ENCODE data around the gene FIBIN. TPM values are rescaled to one million over a fixed set of nuclear protein-coding genes. Genes with fewer than 3 reads are reported as not detected.
A peak's percentile ranks its signal among the peaks of the same experiment; 100 is the strongest.

The FIBIN gene
- total and polyA plus RNA-seq, 4 donors = 56.3 to 169 (median 75.4) TPM

DNA sequence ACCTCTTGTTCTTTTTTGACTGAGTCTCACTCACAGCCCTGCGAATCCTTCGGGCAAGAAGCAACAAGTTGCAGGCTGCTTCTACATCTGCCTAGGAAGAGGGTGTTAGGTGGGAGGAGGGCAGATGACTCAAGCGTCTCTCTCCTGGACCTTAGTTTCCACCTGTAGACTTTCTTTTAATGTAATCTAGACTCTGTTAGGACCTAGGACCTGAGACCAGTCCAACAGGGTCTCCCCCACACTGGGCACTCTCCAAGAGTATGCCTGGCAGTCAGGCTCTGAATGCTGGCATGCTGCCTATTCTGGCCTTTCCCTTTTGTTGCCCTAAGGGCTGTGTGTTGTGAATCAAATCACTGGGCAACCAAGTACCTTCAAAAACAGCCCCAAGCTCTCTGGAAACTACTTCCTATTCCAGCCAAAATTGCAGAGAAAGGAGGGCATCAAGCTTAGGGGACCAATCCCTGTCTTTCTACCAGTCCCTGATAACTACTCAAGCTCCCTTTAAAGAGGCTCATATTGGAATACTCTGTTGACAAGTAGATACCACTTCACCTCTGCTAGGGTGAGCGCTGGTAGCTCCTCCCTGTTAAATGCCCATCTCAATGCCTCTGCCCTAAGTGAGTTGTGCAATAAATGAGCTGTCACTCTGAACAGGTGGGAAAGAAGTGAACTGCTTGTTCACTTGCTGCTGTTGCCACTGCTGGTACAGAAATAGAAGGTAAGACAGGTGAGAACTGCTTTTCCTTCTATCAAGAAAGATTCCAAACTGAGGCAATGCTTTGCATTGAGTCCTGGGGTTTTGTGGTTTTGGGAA is 46.6 kb downstream of the FIBIN start, which contains the start of gene BBOX1:
TSS of gene BBOX1 (plus strand) at position 514 of the 814 bp plus-strand sequence. CDS start 14,616 bp downstream, outside the sequence.
- DNase-seq = peak in 1 of 2 donors; percentile 63
- H3K27ac ChIP-seq (ENCODE audit: low read depth in 1 of 2, low read length in 2 of 2) = peak within 1 kb of the TSS in 1 of 2 donors; percentile 4
- 36 to 39% methylated on average over 4 of the region's 4 CpGs for WGBS, 2 donors
- H3K27me3 ChIP-seq (ENCODE audit: control insufficient read depth in 1 of 2, insufficient read depth in 2 of 2, low read length in 1 of 2) = no peaks in the 10 kb centered on the region
- no peaks in the 10 kb centered on the region for H3K9me3 ChIP-seq (ENCODE audit: control insufficient read depth, low read length)
- peak; percentile 70 for ATAC-seq (ENCODE audit: low FRiP score)
- intact Hi-C loops (cut with DNase I) = no loop called here
- no peaks in the 10 kb centered on the region for H3K36me3 ChIP-seq (ENCODE audit: control insufficient read depth in 1 of 2, insufficient read depth in 2 of 2, low read length in 1 of 2)
- peaks cover 0 to 5% of the 10 kb centered on the region in 2 donors for H3K4me1 ChIP-seq (ENCODE audit: control insufficient read depth in 1 of 2, insufficient read depth in 2 of 2, low read length in 2 of 2)
- no peak within 1 kb of the TSS for H3K4me3 ChIP-seq (ENCODE audit: low read length in 2 of 2)

DNA sequence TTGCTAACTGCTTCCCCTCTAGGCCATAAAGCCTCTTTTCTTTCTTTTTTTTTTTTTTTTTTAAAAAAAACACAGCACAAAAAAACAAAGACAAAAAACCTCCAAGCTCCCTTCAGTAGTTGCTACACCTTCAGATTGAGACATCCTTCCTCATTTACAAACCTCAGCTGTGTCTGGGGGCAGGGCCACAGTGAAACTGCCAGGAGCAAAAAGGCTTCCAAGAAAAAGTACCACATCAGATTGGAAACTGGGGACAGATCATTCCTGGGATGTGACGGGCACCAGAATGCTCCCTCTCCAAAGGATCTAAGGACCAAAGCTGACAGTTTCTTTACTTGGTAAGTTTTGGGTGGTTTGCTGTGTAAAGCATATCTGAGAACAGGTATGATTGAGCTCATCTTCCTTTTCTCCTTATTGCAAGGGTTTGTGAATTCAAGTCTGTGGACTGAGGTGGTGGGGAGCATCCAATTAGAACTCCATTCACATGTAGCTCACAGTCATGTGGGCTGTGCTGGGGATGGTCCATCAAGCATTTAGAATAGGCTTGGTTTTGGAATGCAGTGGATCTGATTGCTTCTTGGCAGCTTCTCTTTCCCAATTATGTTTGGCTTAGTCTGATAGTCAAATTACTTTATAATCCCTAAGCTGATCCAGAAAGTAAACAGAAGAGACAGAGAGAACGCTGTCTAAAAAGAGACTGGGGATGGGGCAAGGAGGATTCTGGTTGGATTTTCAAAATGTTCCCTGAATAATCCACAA is 47.4 kb downstream of the FIBIN start:
- WGBS, 2 donors = 11 to 12% methylated on average over 2 of the region's 2 CpGs
- Histone ChIP-seq H3K36me3 (ENCODE audit: control insufficient read depth in 1 of 2, insufficient read depth in 2 of 2, low read length in 1 of 2) (no peaks in the 10 kb centered on the region), H3K27ac (ENCODE audit: low read depth in 1 of 2, low read length in 2 of 2) (no peak overlapping the region), H3K4me1 (ENCODE audit: control insufficient read depth in 1 of 2, insufficient read depth in 2 of 2, low read length in 2 of 2) (peaks cover 0 to 5% of the 10 kb centered on the region in 2 donors), H3K4me3 (ENCODE audit: low read length in 2 of 2) (no peak overlapping the region), H3K9me3 (ENCODE audit: control insufficient read depth, low read length) (no peaks in the 10 kb centered on the region), H3K27me3 (ENCODE audit: control insufficient read depth in 1 of 2, insufficient read depth in 2 of 2, low read length in 1 of 2) (no peaks in the 10 kb centered on the region)
- intact Hi-C loops (cut with DNase I) = no loop called here
- no peak for ATAC-seq (ENCODE audit: low FRiP score)
- DNase-seq = no peak

Other genes with a start within 250 kb of the FIBIN start
- under 1 TPM in 1 of 2 donors, not detected in 1; 0.45 TPM for gene BBOX1, start 46.7 kb downstream of the FIBIN start, total RNA-seq
- under 1 TPM in 1 of 2 donors, not detected in 1; 0.43 TPM for gene BBOX1, start 46.7 kb downstream of the FIBIN start, polyA plus RNA-seq